Peyer's patch (tissue), 4 donors: Measurements from ENCODE around the gene IMMP2L. TPM values are rescaled to one million over a fixed set of nuclear protein-coding genes. Genes with fewer than 3 reads are reported as not detected.

Experiments
- DNase-seq, 3 donors: peaks; one replicate each; pipeline ENCODE4 v3.0.0-alpha.2; 2017 to 2019
- H3K27ac ChIP-seq, 4 donors: fragments of 200-600 bp; sonication (generic); one replicate each; pipeline ENCODE4 v1.5.1; 2016 to 2019
- H3K27me3 ChIP-seq, 2 donors: fragments of 200-600 bp; sonication (generic); one replicate each; pipeline ENCODE4 v1.5.1; 2019
- H3K36me3 ChIP-seq, 3 donors: fragments of 200-600 bp; sonication (generic); one replicate each; pipeline ENCODE4 v1.5.1; 2016 to 2019
- H3K4me1 ChIP-seq, 4 donors: fragments of 200-600 bp; sonication (generic); one replicate each; pipeline ENCODE4 v1.5.1; 2016 to 2019
- H3K4me3 ChIP-seq, 4 donors: fragments of 200-600 bp; sonication (generic); 1 replicate in 3 of 4; 2 replicates in 1 of 4; pipeline ENCODE4 v1.5.1; 2016 to 2019; ENCODE audit warnings: mild to moderate bottlenecking in 1 of 4
- H3K9me3 ChIP-seq, 4 donors: fragments of 200-600 bp; sonication (generic); one replicate each; pipeline ENCODE4 v1.5.1; 2016 to 2019; ENCODE audit warnings: mild to moderate bottlenecking in 1 of 4
- CTCF ChIP-seq, 6 experiments: fragments of 450-650 bp in 4 of 6; fragments of 200-600 bp in 2 of 6; sonication (generic) in 1 of 6; IDR thresholded peaks; one replicate each; pipeline ENCODE4 v1.5.1; 2017 to 2019; ENCODE audit warnings: antibody characterized with exemption in 6 of 6, mild to moderate bottlenecking in 3 of 6, moderate library complexity in 1 of 6
- POLR2A ChIP-seq, 2 donors: fragments of 450-650 bp; IDR thresholded peaks; one replicate each; pipeline ENCODE4 v1.5.1; 2017; ENCODE audit warnings: antibody characterized with exemption in 2 of 2, mild to moderate bottlenecking in 2 of 2, moderate library complexity in 2 of 2
- total RNA-seq, 4 donors: library from RNA; depleted of rRNA; stranded (reverse); fragments of >200 nt; gene quantifications; one replicate each; pipeline ENCODE4 v1.1.0, GENCODE V29; 2016

IMMP2L gene
- total RNA-seq, 4 donors from 2014 or later = 5.1 to 16.5 (median 10.9) TPM

GRCh38 chr7:110850224-110850623 lies 712.1 kb downstream of the IMMP2L start:
- Histone ChIP-seq H3K27me3 (no peaks in the 10 kb centered on the region), H3K4me3 (no peak overlapping the region), H3K27ac (no peak overlapping the region), H3K36me3 (no peaks in the 10 kb centered on the region), H3K4me1 (no peaks in the 10 kb centered on the region), H3K9me3 (no peaks in the 10 kb centered on the region)
- no peak for TF ChIP-seq POLR2A (IDR thresholded peaks at IDR 0.05)
- TF ChIP-seq CTCF (IDR thresholded peaks at IDR 0.05) = no peak
- no peak for DNase-seq

- H3K4me3 ChIP-seq = no peak overlapping the region
- H3K9me3 ChIP-seq = no peaks in the 10 kb centered on the region
- no peaks in the 10 kb centered on the region for H3K4me1 ChIP-seq
- DNase-seq = no peak
- no peak overlapping the region for H3K27ac ChIP-seq
- H3K27me3 ChIP-seq = no peaks in the 10 kb centered on the region
- H3K36me3 ChIP-seq = no peaks in the 10 kb centered on the region
- TF ChIP-seq POLR2A (IDR thresholded peaks at IDR 0.05) (no peak), CTCF (IDR thresholded peaks at IDR 0.05) (no peak)
Measured at GRCh38 chr7:110842796-110843195, 719.5 kb downstream of the IMMP2L start.

GRCh38 chr7:110841840-110842545 lies 720.3 kb downstream of the IMMP2L start:
- Histone ChIP-seq H3K27ac (no peak overlapping the region), H3K9me3 (no peaks in the 10 kb centered on the region), H3K4me1 (no peaks in the 10 kb centered on the region), H3K36me3 (no peaks in the 10 kb centered on the region), H3K4me3 (no peak overlapping the region), H3K27me3 (no peaks in the 10 kb centered on the region)
- TF ChIP-seq POLR2A (IDR thresholded peaks at IDR 0.05) = no peak
- no peak for DNase-seq

GRCh38 chr7:110839866-110840265 lies 722.4 kb downstream of the IMMP2L start:
- Histone ChIP-seq H3K27me3 (no peaks in the 10 kb centered on the region), H3K4me3 (no peak overlapping the region), H3K36me3 (no peaks in the 10 kb centered on the region), H3K27ac (no peak overlapping the region), H3K4me1 (no peaks in the 10 kb centered on the region), H3K9me3 (no peaks in the 10 kb centered on the region)
- TF ChIP-seq CTCF (IDR thresholded peaks at IDR 0.05) (no peak), POLR2A (IDR thresholded peaks at IDR 0.05) (no peak)
- DNase-seq = no peak

- Histone ChIP-seq H3K9me3 (no peaks in the 10 kb centered on the region), H3K27ac (no peak overlapping the region), H3K27me3 (no peaks in the 10 kb centered on the region), H3K36me3 (no peaks in the 10 kb centered on the region), H3K4me3 (no peak overlapping the region), H3K4me1 (peaks cover 0 to 3% (median 0%) of the 10 kb centered on the region in 4 donors)
- no peak for DNase-seq
- TF ChIP-seq CTCF (IDR thresholded peaks at IDR 0.05) = no peak
- TF ChIP-seq POLR2A (IDR thresholded peaks at IDR 0.05) = no peak
Measured at GRCh38 chr7:110835849-110836248, 726.4 kb downstream of the IMMP2L start.

- Histone ChIP-seq H3K4me3 (no peak overlapping the region), H3K36me3 (no peaks in the 10 kb centered on the region), H3K27ac (no peak overlapping the region), H3K27me3 (no peaks in the 10 kb centered on the region), H3K9me3 (no peaks in the 10 kb centered on the region), H3K4me1 (peaks cover 0 to 3% (median 0%) of the 10 kb centered on the region in 4 donors)
- no peak for DNase-seq
- TF ChIP-seq POLR2A (IDR thresholded peaks at IDR 0.05) = no peak
- TF ChIP-seq CTCF (IDR thresholded peaks at IDR 0.05) = no peak
Measured at GRCh38 chr7:110835218-110835617, 727.1 kb downstream of the IMMP2L start.
